Measurements from ENCODE around the gene NGDN.

Gene NGDN

DNA sequence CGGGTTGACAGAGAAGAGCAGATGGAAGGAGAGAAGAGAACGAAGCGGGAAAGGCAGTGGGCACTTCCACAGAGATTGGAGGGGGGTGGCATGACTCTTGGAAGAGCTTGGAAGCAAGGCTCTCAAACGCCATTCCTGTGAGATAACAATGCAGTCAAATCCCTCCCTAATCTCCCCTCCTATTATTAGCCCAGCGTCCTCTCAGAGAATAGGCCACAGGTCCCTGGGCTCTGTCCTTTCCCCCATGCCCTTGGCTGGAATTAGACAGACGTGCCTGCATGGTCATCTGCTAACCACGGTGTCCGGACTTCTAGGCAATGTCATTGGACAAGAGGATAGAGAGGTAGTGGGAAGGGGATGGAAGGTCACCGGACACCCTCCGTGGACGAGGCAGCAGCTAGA, 26.1 kb upstream of the NGDN start:
- no peak overlapping the region for H3K27ac ChIP-seq
- H3K4me3 ChIP-seq (IDR thresholded peaks at IDR 0.05; ENCODE audit: insufficient read depth, low read depth, low read length): no peak overlapping the region
- H3K4me2 ChIP-seq: no peak overlapping the region
- H4K20me1 ChIP-seq (ENCODE audit: insufficient read depth): no peaks in the 10 kb centered on the region
- H3K36me3 ChIP-seq (ENCODE audit: insufficient read depth): no peaks in the 10 kb centered on the region
- TF ChIP-seq, protein P1, sequence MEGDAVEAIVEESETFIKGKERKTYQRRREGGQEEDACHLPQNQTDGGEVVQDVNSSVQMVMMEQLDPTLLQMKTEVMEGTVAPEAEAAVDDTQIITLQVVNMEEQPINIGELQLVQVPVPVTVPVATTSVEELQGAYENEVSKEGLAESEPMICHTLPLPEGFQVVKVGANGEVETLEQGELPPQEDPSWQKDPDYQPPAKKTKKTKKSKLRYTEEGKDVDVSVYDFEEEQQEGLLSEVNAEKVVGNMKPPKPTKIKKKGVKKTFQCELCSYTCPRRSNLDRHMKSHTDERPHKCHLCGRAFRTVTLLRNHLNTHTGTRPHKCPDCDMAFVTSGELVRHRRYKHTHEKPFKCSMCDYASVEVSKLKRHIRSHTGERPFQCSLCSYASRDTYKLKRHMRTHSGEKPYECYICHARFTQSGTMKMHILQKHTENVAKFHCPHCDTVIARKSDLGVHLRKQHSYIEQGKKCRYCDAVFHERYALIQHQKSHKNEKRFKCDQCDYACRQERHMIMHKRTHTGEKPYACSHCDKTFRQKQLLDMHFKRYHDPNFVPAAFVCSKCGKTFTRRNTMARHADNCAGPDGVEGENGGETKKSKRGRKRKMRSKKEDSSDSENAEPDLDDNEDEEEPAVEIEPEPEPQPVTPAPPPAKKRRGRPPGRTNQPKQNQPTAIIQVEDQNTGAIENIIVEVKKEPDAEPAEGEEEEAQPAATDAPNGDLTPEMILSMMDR (conservative IDR thresholded peaks at IDR 0.05; ENCODE audit: low read depth, low read length): no peak
- H3K4me1 ChIP-seq (ENCODE audit: low read depth, poor library complexity, severe bottlenecking): no peaks in the 10 kb centered on the region
- no peak overlapping the region for H3K9ac ChIP-seq
- no peaks in the 10 kb centered on the region for H3K79me2 ChIP-seq (ENCODE audit: insufficient read depth, low read depth)
- no peak overlapping the region for H2AFZ ChIP-seq (ENCODE audit: low read depth)
- no peaks in the 10 kb centered on the region for H3K27me3 ChIP-seq (ENCODE audit: insufficient read depth, low read depth)

DNA sequence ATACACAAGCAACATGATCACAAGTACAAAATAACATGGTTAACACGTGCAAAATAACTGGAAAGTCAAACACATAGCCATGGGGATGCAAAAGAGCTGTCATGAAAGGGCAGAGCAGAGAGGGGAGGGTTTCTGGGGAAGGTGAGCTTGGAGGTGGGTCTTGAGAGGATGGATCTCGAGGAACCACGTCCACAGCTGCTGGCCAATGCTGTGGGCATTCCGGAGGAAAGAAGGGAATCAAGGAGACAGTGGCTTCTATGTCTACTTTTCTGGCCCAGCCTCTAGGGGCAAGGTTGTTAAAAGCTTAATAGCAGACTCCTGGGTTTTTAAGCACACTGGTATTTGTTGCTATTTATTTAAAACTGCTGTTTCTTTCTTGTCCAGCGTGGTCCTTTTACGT, 25.6 kb upstream of the NGDN start:
- Histone ChIP-seq H3K4me3 (IDR thresholded peaks at IDR 0.05; ENCODE audit: insufficient read depth, low read depth, low read length) (no peak overlapping the region), H3K27me3 (ENCODE audit: insufficient read depth, low read depth) (no peaks in the 10 kb centered on the region), H3K4me2 (no peak overlapping the region), H2AFZ (ENCODE audit: low read depth) (no peak overlapping the region), H3K4me1 (ENCODE audit: low read depth, poor library complexity, severe bottlenecking) (no peaks in the 10 kb centered on the region), H3K9ac (no peak overlapping the region), H3K36me3 (ENCODE audit: insufficient read depth) (no peaks in the 10 kb centered on the region), H4K20me1 (ENCODE audit: insufficient read depth) (no peaks in the 10 kb centered on the region), H3K27ac (no peak overlapping the region), H3K79me2 (ENCODE audit: insufficient read depth, low read depth) (no peaks in the 10 kb centered on the region)
- TF ChIP-seq, protein P1 (conservative IDR thresholded peaks at IDR 0.05; ENCODE audit: low read depth, low read length): no peak

DNA sequence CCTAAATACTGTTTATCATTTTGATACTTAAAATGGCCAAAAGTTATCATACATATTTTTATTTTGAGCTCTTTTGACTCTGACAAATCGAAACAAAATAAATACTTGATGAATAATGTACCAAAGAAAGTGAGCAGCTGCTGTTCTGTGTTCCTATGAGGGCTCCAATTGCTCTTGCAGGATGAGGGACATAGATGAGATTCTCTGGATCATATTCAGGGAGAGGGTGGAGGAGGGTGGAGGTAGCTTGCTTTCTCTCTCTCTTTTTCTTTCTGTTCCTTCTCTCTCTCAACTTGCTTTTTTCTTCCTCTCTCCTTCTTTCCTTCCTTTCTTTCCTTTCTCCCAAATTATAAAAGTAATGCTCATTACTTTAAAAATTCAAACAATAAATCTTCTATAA, 25.2 kb upstream of the NGDN start:
- no peak overlapping the region for H3K4me2 ChIP-seq
- H2AFZ ChIP-seq (ENCODE audit: low read depth): no peak overlapping the region
- H4K20me1 ChIP-seq (ENCODE audit: insufficient read depth): no peaks in the 10 kb centered on the region
- no peaks in the 10 kb centered on the region for H3K79me2 ChIP-seq (ENCODE audit: insufficient read depth, low read depth)
- no peak overlapping the region for H3K27ac ChIP-seq
- H3K4me1 ChIP-seq (ENCODE audit: low read depth, poor library complexity, severe bottlenecking): no peaks in the 10 kb centered on the region
- H3K4me3 ChIP-seq (IDR thresholded peaks at IDR 0.05; ENCODE audit: insufficient read depth, low read depth, low read length): no peak overlapping the region
- TF ChIP-seq, protein P1 (conservative IDR thresholded peaks at IDR 0.05; ENCODE audit: low read depth, low read length): no peak
- H3K36me3 ChIP-seq (ENCODE audit: insufficient read depth): no peaks in the 10 kb centered on the region
- no peak overlapping the region for H3K9ac ChIP-seq
- H3K27me3 ChIP-seq (ENCODE audit: insufficient read depth, low read depth): no peaks in the 10 kb centered on the region

DNA sequence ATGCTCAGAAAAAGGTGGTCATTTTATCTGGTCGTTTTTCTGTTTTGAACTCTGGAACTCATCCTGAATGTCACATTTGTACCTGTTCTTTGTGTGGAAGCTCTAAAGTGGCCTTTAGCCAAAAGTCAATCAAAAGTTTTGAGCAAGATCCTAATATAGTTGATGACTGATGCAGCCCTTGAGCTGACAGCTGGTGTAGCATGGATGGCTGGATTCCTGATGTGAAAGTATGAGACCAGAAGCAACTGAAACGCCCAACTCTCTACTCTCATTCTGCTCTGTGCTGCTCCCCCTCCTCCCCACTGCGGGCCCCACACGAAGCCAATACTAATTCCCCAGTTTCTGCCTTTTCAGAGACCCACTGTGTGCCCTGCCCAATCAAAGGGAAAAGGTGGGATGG, 23.7 kb upstream of the NGDN start:
- Histone ChIP-seq H3K27me3 (ENCODE audit: insufficient read depth, low read depth) (no peaks in the 10 kb centered on the region), H3K9ac (no peak overlapping the region), H3K27ac (no peak overlapping the region), H2AFZ (ENCODE audit: low read depth) (no peak overlapping the region), H3K4me3 (IDR thresholded peaks at IDR 0.05; ENCODE audit: insufficient read depth, low read depth, low read length) (no peak overlapping the region), H3K4me2 (no peak overlapping the region), H3K36me3 (ENCODE audit: insufficient read depth) (no peaks in the 10 kb centered on the region), H3K4me1 (ENCODE audit: low read depth, poor library complexity, severe bottlenecking) (no peaks in the 10 kb centered on the region), H4K20me1 (ENCODE audit: insufficient read depth) (no peaks in the 10 kb centered on the region), H3K79me2 (ENCODE audit: insufficient read depth, low read depth) (no peaks in the 10 kb centered on the region)
- TF ChIP-seq, protein P1 (conservative IDR thresholded peaks at IDR 0.05; ENCODE audit: low read depth, low read length): no peak
